GM06990 (cell line): Measurements from ENCODE around the gene DLL4.

Experiments
- DNase-seq: peaks from one replicate; pipeline ENCODE4 v3.0.0-alpha.2; 2011; ENCODE audit not compliant: insufficient read length; ENCODE audit errors: extremely low read depth
- H3K27me3 ChIP-seq: replicated peaks from 2 replicates; pipeline ENCODE4 v1.6.0; 2011; ENCODE audit warnings: low read length; ENCODE audit not compliant: control insufficient read depth, insufficient read depth
- H3K36me3 ChIP-seq: 2 replicates; pipeline ENCODE4 v1.5.1; 2011; ENCODE audit warnings: low read length; ENCODE audit not compliant: control insufficient read depth, insufficient read depth
- H3K4me3 ChIP-seq: replicated peaks from 2 replicates; pipeline ENCODE4 v1.5.1; 2011; ENCODE audit warnings: low read depth, mild to moderate bottlenecking, control low read depth, low read length
- CTCF ChIP-seq: IDR thresholded peaks from 2 replicates; pipeline ENCODE4 v1.5.1; 2011; ENCODE audit warnings: low read length, control low read depth, mild to moderate bottlenecking, inconsistent platforms; ENCODE audit not compliant: insufficient read depth, poor library complexity, severe bottlenecking

Gene DLL4

DNA sequence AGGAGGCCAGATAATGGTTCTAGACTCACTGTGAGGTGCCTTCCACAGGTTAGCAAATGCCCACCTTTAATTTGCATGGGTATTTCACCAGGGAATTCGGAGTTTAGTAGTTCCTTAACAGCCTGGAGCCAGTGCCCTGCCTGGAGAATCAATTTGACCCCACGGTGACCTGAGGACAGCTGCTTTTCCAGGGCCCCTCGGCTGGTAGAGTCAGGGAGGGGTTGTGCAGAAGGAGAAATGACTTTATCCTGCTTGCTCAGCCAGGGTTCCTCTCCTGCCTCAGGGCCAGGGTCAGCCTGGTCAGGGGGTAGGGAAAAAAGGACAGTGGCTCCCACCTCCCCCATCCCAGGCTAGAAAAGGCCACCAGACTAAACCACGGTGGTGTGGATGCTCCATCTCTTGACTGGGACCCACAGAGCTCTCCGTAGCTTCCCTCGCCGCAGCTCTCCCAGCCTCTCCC is 12.0 kb downstream of the DLL4 start:
- no peak for DNase-seq
- TF ChIP-seq CTCF: no peak
- Histone ChIP-seq H3K36me3 (no peaks in the 10 kb centered on the region), H3K27me3 (no peaks in the 10 kb centered on the region), H3K4me3 (peak overlapping the region; percentile 57)

- peak; percentile 86 for DNase-seq
- Histone ChIP-seq H3K4me3 (peak overlapping the region; percentile 68), H3K36me3 (no peaks in the 10 kb centered on the region), H3K27me3 (no peaks in the 10 kb centered on the region)
- no peak for TF ChIP-seq CTCF
Observed at GRCh38 chr15:40941528-40942336, 12.6 kb downstream of the DLL4 start.

- Histone ChIP-seq H3K36me3 (no peaks in the 10 kb centered on the region), H3K27me3 (no peaks in the 10 kb centered on the region), H3K4me3 (peak overlapping the region; percentile 68)
- DNase-seq: no peak
- TF ChIP-seq CTCF: no peak
Observed at GRCh38 chr15:40942337-40942854, 13.3 kb downstream of the DLL4 start.

GRCh38 chr15:40942878-40943277 is 13.7 kb downstream of the DLL4 start:
- no peaks in the 10 kb centered on the region for H3K36me3 ChIP-seq
- no peak for DNase-seq
- peak overlapping the region; percentile 68; the same call in 1 of the 2 replicates for H3K4me3 ChIP-seq
- TF ChIP-seq CTCF: no peak
- H3K27me3 ChIP-seq: no peaks in the 10 kb centered on the region

DNA sequence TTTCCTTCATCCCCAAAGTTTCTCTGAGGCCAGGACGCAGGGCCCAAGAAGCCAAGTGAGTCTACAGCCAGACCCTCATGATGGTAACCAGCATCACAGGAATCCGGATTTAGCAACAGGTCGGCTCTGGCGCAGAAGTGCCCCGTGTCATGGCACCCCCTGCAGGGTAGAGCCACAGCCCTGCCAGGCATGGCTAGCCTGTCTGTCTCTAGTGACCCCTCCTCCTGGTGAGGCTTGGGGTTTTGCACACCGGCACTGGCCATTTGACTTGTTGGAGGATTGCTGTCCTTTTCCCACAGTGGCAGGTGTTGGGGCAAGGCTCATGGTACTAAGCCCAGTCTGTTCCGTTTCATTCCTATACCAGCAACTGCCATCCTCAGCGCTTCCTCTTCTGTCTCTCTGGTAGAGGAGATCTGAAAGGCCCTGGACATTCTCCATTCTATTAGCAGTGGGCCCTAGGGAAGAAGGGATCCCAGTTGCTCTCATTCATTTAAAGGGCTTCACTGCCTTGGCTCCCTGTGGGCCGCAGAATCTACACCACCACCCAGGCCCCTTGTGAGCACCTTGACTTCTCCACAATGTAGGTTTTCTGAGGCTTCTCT is 14.7 kb downstream of the DLL4 start:
- TF ChIP-seq CTCF: no peak
- DNase-seq: no peak
- H3K4me3 ChIP-seq: no peak overlapping the region
- no peaks in the 10 kb centered on the region for H3K27me3 ChIP-seq
- H3K36me3 ChIP-seq: no peaks in the 10 kb centered on the region
